ENCODE data around the gene CUEDC1. TPM values are rescaled to one million over a fixed set of nuclear protein-coding genes. Genes with fewer than 3 reads are reported as not detected.

The CUEDC1 gene
- total and polyA plus RNA-seq, 2 of the 13 experiments (the other 11 are each of a cell fraction or from before 2014, with no cell fraction given), result 7.4 to 12.9 TPM

DNA sequence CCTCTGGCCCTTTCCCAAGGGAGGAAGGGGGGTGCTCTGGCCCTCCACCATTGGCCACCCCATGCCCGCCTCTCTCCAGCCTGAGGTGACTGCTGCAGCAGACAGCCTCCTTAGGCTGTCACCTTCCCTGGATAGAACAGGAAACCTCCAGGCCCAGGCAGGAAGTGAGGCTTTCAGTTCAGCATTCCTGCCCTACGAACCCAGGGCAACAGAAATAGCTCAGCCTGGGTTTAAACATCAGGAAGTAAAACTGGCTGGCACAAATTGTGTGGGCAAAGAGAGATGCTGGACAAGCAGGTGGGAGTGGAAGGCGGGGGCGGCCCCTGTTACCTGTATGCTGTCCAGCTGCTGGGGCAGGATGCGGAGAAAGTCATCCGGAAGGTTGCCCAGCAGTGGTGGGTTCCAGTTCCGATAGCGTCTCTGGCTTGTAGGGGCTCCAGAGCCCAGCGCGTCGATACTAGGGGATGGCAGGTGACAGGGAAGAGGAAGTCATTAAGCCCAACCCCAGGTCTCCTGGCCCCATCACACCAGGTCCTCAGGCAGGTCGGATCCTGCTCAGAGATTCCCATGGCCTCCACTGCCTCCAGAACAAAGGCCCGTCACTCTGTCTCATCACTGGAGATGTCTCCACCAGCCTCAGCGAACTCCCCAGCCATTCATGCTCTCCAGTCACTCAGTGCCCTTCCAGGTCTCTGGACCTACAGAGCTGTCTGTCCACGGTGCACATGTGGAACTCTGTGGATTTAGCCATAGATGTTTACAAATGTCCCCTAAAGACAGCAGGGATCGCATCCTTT lies 81.8 kb downstream of the CUEDC1 start (continued):
- TF ChIP-seq, protein P1, sequence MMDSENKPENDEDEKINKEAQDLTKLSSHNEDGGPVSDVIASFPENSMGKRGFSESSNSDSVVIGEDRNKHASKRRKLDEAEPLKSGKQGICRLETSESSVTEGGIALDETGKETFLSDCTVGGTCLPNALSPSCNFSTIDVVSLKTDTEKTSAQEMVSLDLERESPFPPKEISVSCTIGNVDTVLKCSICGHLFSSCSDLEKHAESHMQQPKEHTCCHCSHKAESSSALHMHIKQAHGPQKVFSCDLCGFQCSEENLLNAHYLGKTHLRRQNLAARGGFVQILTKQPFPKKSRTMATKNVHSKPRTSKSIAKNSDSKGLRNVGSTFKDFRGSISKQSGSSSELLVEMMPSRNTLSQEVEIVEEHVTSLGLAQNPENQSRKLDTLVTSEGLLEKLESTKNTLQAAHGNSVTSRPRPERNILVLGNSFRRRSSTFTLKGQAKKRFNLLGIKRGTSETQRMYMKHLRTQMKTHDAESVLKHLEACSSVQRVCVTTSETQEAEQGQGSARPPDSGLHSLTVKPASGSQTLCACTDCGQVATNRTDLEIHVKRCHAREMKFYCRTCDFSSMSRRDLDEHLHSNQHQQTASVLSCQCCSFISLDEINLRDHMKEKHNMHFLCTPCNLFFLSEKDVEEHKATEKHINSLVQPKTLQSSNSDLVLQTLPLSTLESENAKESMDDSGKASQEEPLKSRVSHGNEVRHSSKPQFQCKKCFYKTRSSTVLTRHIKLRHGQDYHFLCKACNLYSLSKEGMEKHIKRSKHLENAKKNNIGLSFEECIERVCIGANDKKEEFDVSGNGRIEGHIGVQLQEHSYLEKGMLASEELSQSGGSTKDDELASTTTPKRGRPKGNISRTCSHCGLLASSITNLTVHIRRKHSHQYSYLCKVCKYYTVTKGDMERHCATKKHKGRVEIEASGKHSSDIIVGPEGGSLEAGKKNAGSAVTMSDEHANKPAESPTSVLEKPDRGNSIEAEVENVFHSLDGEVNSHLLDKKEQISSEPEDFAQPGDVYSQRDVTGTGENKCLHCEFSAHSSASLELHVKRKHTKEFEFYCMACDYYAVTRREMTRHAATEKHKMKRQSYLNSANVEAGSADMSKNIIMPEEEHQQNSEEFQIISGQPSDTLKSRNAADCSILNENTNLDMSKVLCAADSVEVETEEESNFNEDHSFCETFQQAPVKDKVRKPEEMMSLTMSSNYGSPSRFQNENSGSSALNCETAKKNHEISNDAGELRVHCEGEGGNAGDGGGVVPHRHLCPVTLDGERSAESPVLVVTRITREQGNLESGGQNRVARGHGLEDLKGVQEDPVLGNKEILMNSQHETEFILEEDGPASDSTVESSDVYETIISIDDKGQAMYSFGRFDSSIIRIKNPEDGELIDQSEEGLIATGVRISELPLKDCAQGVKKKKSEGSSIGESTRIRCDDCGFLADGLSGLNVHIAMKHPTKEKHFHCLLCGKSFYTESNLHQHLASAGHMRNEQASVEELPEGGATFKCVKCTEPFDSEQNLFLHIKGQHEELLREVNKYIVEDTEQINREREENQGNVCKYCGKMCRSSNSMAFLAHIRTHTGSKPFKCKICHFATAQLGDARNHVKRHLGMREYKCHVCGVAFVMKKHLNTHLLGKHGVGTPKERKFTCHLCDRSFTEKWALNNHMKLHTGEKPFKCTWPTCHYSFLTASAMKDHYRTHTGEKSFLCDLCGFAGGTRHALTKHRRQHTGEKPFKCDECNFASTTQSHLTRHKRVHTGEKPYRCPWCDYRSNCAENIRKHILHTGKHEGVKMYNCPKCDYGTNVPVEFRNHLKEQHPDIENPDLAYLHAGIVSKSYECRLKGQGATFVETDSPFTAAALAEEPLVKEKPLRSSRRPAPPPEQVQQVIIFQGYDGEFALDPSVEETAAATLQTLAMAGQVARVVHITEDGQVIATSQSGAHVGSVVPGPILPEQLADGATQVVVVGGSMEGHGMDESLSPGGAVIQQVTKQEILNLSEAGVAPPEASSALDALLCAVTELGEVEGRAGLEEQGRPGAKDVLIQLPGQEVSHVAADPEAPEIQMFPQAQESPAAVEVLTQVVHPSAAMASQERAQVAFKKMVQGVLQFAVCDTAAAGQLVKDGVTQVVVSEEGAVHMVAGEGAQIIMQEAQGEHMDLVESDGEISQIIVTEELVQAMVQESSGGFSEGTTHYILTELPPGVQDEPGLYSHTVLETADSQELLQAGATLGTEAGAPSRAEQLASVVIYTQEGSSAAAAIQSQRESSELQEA (CRISPR knock-in tag; IDR thresholded peaks at IDR 0.05; ENCODE audit: not compliant biosample characterization), result no peak
- TF ChIP-seq TEAD3 (CRISPR knock-in tag; optimal IDR thresholded peaks at IDR 0.05; ENCODE audit: borderline replicate concordance) (peak; percentile 27), JUNB (CRISPR knock-in tag; IDR thresholded peaks at IDR 0.05; ENCODE audit: borderline replicate concordance) (no peak), ZNF703 (CRISPR knock-in tag; IDR thresholded peaks at IDR 0.05; ENCODE audit: borderline replicate concordance) (no peak), MXD4 (CRISPR knock-in tag; IDR thresholded peaks at IDR 0.05) (no peak)
- TF ChIP-seq, protein P2, sequence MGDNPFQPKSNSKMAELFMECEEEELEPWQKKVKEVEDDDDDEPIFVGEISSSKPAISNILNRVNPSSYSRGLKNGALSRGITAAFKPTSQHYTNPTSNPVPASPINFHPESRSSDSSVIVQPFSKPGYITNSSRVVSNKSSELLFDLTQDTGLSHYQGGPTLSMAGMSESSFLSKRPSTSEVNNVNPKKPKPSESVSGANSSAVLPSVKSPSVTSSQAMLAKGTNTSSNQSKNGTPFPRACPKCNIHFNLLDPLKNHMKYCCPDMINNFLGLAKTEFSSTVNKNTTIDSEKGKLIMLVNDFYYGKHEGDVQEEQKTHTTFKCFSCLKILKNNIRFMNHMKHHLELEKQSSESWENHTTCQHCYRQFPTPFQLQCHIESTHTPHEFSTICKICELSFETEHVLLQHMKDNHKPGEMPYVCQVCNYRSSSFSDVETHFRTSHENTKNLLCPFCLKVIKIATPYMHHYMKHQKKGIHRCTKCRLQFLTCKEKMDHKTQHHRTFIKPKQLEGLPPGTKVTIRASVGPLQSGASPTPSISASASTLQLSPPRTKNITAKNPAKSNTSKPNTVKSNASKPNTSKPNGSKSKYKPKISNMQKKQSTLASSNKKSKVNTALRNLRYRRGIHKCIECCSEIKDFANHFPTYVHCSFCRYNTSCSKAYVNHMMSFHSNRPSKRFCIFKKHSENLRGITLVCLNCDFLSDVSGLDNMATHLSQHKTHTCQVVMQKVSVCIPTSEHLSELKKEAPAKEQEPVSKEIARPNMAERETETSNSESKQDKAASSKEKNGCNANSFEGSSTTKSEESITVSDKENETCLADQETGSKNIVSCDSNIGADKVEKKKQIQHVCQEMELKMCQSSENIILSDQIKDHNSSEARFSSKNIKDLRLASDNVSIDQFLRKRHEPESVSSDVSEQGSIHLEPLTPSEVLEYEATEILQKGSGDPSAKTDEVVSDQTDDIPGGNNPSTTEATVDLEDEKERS (CRISPR knock-in tag; IDR thresholded peaks at IDR 0.05), result no peak
- TF ChIP-seq, protein P3, sequence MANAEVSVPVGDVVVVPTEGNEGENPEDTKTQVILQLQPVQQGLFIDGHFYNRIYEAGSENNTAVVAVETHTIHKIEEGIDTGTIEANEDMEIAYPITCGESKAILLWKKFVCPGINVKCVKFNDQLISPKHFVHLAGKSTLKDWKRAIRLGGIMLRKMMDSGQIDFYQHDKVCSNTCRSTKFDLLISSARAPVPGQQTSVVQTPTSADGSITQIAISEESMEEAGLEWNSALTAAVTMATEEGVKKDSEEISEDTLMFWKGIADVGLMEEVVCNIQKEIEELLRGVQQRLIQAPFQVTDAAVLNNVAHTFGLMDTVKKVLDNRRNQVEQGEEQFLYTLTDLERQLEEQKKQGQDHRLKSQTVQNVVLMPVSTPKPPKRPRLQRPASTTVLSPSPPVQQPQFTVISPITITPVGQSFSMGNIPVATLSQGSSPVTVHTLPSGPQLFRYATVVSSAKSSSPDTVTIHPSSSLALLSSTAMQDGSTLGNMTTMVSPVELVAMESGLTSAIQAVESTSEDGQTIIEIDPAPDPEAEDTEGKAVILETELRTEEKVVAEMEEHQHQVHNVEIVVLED (CRISPR knock-in tag; IDR thresholded peaks at IDR 0.05; ENCODE audit: borderline replicate concordance), result no peak
- TF ChIP-seq, protein P4, sequence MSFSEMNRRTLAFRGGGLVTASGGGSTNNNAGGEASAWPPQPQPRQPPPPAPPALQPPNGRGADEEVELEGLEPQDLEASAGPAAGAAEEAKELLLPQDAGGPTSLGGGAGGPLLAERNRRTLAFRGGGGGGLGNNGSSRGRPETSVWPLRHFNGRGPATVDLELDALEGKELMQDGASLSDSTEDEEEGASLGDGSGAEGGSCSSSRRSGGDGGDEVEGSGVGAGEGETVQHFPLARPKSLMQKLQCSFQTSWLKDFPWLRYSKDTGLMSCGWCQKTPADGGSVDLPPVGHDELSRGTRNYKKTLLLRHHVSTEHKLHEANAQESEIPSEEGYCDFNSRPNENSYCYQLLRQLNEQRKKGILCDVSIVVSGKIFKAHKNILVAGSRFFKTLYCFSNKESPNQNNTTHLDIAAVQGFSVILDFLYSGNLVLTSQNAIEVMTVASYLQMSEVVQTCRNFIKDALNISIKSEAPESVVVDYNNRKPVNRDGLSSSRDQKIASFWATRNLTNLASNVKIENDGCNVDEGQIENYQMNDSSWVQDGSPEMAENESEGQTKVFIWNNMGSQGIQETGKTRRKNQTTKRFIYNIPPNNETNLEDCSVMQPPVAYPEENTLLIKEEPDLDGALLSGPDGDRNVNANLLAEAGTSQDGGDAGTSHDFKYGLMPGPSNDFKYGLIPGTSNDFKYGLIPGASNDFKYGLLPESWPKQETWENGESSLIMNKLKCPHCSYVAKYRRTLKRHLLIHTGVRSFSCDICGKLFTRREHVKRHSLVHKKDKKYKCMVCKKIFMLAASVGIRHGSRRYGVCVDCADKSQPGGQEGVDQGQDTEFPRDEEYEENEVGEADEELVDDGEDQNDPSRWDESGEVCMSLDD (CRISPR knock-in tag; IDR thresholded peaks at IDR 0.05; ENCODE audit: borderline replicate concordance), result no peak

Data from HepG2 (cell line).